Neural cell (in vitro differentiated cells): ENCODE data around the gene ARMH3. TPM values are rescaled to one million over a fixed set of nuclear protein-coding genes. Genes with fewer than 3 reads are reported as not detected.

Experiments
- H2AFZ ChIP-seq: fragments of 200-600, 300-800 bp; sonication (generic), shearing (Covaris generic); 2 replicates; pipeline ENCODE4 v1.6.0; 2014; ENCODE audit warnings: low read depth, mild to moderate bottlenecking, antibody characterized with exemption, low read length, moderate library complexity
- H3F3A ChIP-seq: fragments of 200-600 bp; shearing (Covaris generic); 2 replicates; pipeline ENCODE4 v1.6.1; 2016; ENCODE audit warnings: mild to moderate bottlenecking, moderate library complexity, mixed read lengths, antibody characterized with exemption, low read length; ENCODE audit not compliant: insufficient read depth, poor library complexity, severe bottlenecking
- H3K27ac ChIP-seq: fragments of 200-600, 300-800 bp; sonication (generic), shearing (Covaris generic); 2 replicates; pipeline ENCODE4 v1.5.1; 2014; ENCODE audit warnings: mild to moderate bottlenecking, low read length, moderate library complexity
- H3K27me3 ChIP-seq: fragments of 300-800, 200-600 bp; sonication (generic), shearing (Covaris generic); 2 replicates; pipeline ENCODE4 v1.6.0; 2014; ENCODE audit warnings: mild to moderate bottlenecking, low read depth, low read length, moderate library complexity; ENCODE audit not compliant: insufficient read depth
- H3K36me3 ChIP-seq: fragments of 300-800, 200-600 bp; sonication (generic), shearing (Covaris generic); 2 replicates; pipeline ENCODE4 v1.5.1; 2014; ENCODE audit warnings: mild to moderate bottlenecking, antibody characterized with exemption, low read length, moderate library complexity; ENCODE audit not compliant: insufficient read depth
- H3K4me2 ChIP-seq: fragments of 300-800, 200-600 bp; sonication (generic), shearing (Covaris generic); 2 replicates; pipeline ENCODE4 v1.6.0; 2014; ENCODE audit warnings: mild to moderate bottlenecking, low read length
- H3K4me3 ChIP-seq: fragments of 300-800, 200-600 bp; sonication (generic), shearing (Covaris generic); 2 replicates; pipeline ENCODE4 v1.5.1; 2014; ENCODE audit warnings: mild to moderate bottlenecking, low read length, moderate library complexity
- H3K79me2 ChIP-seq: fragments of 200-600 bp; shearing (Covaris generic); replicated peaks from 2 replicates; pipeline ENCODE4 v1.6.0; 2014; ENCODE audit warnings: mild to moderate bottlenecking, low read length, moderate library complexity; ENCODE audit not compliant: insufficient read depth
- H3K9ac ChIP-seq: fragments of 300-800, 200-600 bp; sonication (generic), shearing (Covaris generic); 2 replicates; pipeline ENCODE4 v1.6.1; 2016; ENCODE audit warnings: mild to moderate bottlenecking, low read length, mixed read lengths
- H3K9me2 ChIP-seq: fragments of 200-600 bp; shearing (Covaris generic); 2 replicates; pipeline ENCODE4 v1.6.1; 2016; ENCODE audit warnings: mild to moderate bottlenecking, low read length, mixed read lengths; ENCODE audit not compliant: insufficient read depth
- H3K9me3 ChIP-seq: fragments of 200-600, 300-800 bp; sonication (generic), shearing (Covaris generic); 2 replicates; pipeline ENCODE4 v1.6.1; 2016; ENCODE audit warnings: mild to moderate bottlenecking, mixed run types, low read length, moderate library complexity, mixed read lengths
- H4K20me1 ChIP-seq: fragments of 200-600 bp; shearing (Covaris generic); 2 replicates; pipeline ENCODE4 v1.6.1; 2016; ENCODE audit warnings: mild to moderate bottlenecking, mixed run types; ENCODE audit not compliant: insufficient read depth
- CTCF ChIP-seq: fragments of 450-650 bp; IDR thresholded peaks from 2 replicates; pipeline ENCODE4 v1.5.1; 2014; ENCODE audit warnings: antibody characterized with exemption, mild to moderate bottlenecking, moderate library complexity; ENCODE audit not compliant: poor library complexity, severe bottlenecking
- EP300 ChIP-seq: fragments of 450-650 bp; conservative IDR thresholded peaks from 2 replicates; pipeline ENCODE4 v1.6.1; 2014; ENCODE audit warnings: antibody characterized with exemption, mild to moderate bottlenecking, moderate library complexity; ENCODE audit not compliant: poor library complexity, severe bottlenecking
- EZH2 ChIP-seq: fragments of 200-600, 300-800 bp; shearing (Covaris generic), sonication (generic); IDR thresholded peaks from 2 replicates; pipeline ENCODE4 v1.6.1; 2014; ENCODE audit warnings: antibody characterized with exemption, low read length, borderline replicate concordance, mild to moderate bottlenecking; ENCODE audit not compliant: insufficient read depth, poor library complexity, severe bottlenecking
- MXI1 ChIP-seq: fragments of 450-650 bp; conservative IDR thresholded peaks from 2 replicates; pipeline ENCODE4 v1.6.1; 2014; ENCODE audit warnings: antibody characterized with exemption, mild to moderate bottlenecking; ENCODE audit not compliant: poor library complexity, severe bottlenecking
- POLR2AphosphoS5 ChIP-seq: IDR thresholded peaks from 2 replicates; pipeline ENCODE4 v1.6.1; 2012
- RAD21 ChIP-seq: fragments of 450-650 bp; conservative IDR thresholded peaks from 2 replicates; pipeline ENCODE4 v1.6.1; 2014; ENCODE audit warnings: antibody characterized with exemption, mild to moderate bottlenecking, moderate library complexity
- REST ChIP-seq: IDR thresholded peaks from 2 replicates; pipeline ENCODE4 v1.6.1; 2012; ENCODE audit warnings: borderline replicate concordance
- SMC3 ChIP-seq: fragments of 450-650 bp; conservative IDR thresholded peaks from 2 replicates; pipeline ENCODE4 v1.6.1; 2014; ENCODE audit warnings: antibody characterized with exemption, mild to moderate bottlenecking, moderate library complexity; ENCODE audit not compliant: poor library complexity
- TAF1 ChIP-seq: IDR thresholded peaks from 2 replicates; pipeline ENCODE4 v1.6.1; 2012; ENCODE audit warnings: low read depth
- polyA plus RNA-seq: library from polyadenylated mRNA; depleted of rRNA; stranded (reverse); fragments of >200 nt; gene quantifications from 2 replicates; pipeline ENCODE4 v1.2.3, GENCODE V29; 2014

Gene ARMH3
- polyA plus RNA-seq, 1 donor from 2014 or later, result 13.4 TPM

GRCh38 chr10:101829561-101830315, 226.2 kb downstream of the ARMH3 start:
- TF ChIP-seq TAF1 (no peak), POLR2AphosphoS5 (no peak), SMC3 (no peak), EZH2 (no peak), MXI1 (no peak), REST (no peak), RAD21 (no peak), CTCF (no peak), EP300 (no peak)
- no peaks in the 10 kb centered on the region for H3K36me3 ChIP-seq
- no peaks in the 10 kb centered on the region for H3K27me3 ChIP-seq
- H3K4me3 ChIP-seq, result peak overlapping the region; percentile 59
- H3K9ac ChIP-seq, result no peak overlapping the region
- no peaks in the 10 kb centered on the region for H3F3A ChIP-seq
- H3K4me2 ChIP-seq, result no peak overlapping the region
- H3K79me2 ChIP-seq, result no peaks in the 10 kb centered on the region
- peak overlapping the region; percentile 30 for H2AFZ ChIP-seq
- H3K9me3 ChIP-seq, result no peaks in the 10 kb centered on the region
- peak overlapping the region; percentile 43 for H3K27ac ChIP-seq
- no peaks in the 10 kb centered on the region for H4K20me1 ChIP-seq
- H3K9me2 ChIP-seq, result no peaks in the 10 kb centered on the region

GRCh38 chr10:101828766-101829551, 227.0 kb downstream of the ARMH3 start:
- no peaks in the 10 kb centered on the region for H4K20me1 ChIP-seq
- H2AFZ ChIP-seq, result no peak overlapping the region
- H3K36me3 ChIP-seq, result no peaks in the 10 kb centered on the region
- H3K27ac ChIP-seq, result no peak overlapping the region
- H3K4me3 ChIP-seq, result no peak overlapping the region
- no peaks in the 10 kb centered on the region for H3K79me2 ChIP-seq
- no peak overlapping the region for H3K4me2 ChIP-seq
- H3K9me2 ChIP-seq, result no peaks in the 10 kb centered on the region
- H3K9ac ChIP-seq, result no peak overlapping the region
- no peaks in the 10 kb centered on the region for H3K27me3 ChIP-seq
- TF ChIP-seq MXI1 (no peak), REST (no peak), POLR2AphosphoS5 (no peak), EP300 (no peak), RAD21 (no peak), SMC3 (no peak), EZH2 (no peak), CTCF (no peak), TAF1 (no peak)
- no peaks in the 10 kb centered on the region for H3K9me3 ChIP-seq
- H3F3A ChIP-seq, result no peaks in the 10 kb centered on the region
